GM21515 (cell line): Measurements from ENCODE around the gene CCBE1.

Experiments
- ATAC-seq: cut with Tn5 transposase; IDR thresholded peaks from one replicate; pipeline ENCODE4 v1.9.1; 2021; ENCODE audit not compliant: unreplicated experiment

Gene CCBE1

DNA sequence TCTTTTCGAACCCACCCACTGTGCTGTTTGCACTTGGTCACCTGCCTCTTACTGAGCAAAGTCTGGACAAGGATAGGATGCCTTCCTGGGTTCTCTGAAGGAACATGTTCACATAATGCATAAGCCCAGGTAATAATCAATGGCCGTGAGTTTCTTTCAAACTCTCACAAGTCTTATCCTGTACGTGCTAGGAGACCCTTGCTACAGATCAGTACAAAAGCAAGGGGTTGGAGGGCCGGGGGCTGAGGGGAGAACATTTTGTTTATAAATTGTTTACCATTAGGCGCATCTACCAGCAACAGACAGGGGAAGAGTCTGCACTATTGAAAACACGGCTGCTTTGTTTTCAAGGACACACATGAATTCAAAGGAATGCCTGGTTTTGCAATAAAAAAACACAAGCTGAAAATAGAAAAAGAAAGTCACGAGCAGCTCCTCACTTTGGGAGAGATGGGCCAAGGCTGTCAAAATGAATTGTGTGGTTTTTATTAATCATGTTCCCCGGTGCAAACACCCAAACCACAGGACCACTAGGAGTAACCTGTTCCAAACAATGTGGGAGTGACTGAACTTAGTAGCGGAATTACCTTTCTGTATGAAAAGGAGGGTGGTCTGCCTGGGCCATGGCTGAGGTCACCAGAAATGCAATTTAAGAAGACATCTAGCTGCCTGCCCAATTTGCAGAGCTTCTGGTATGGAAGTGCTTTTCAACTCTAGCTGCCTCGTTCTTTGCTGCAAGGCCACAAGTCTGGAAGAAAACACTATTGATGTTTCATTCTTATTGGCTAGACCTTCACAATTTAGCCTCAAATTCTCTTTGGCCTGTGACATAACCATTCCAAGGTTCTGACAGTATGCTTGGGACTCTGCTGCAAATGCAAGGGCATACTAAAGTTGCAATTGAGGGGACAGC is 73.5 kb downstream of the CCBE1 start:
- no peak for ATAC-seq

DNA sequence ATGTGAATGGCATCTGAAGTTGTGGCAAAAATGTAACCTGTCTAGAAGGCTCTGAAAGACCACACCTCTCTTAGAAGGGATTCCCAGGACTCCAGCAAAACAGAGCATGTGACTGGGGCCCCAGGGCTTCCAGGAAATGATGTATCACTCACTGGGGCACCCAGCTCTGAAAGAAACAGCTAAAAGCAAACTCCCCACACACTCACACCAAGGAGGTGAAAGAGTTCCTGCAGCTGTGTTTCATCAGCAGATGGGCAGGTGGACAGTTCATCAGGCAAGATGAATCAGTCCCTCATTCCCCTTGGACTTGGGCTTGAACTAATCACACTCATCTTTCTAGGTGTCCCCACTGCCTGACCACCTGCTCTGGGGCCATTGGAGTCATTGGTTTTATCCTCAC is 76.2 kb downstream of the CCBE1 start:
- no peak for ATAC-seq

DNA sequence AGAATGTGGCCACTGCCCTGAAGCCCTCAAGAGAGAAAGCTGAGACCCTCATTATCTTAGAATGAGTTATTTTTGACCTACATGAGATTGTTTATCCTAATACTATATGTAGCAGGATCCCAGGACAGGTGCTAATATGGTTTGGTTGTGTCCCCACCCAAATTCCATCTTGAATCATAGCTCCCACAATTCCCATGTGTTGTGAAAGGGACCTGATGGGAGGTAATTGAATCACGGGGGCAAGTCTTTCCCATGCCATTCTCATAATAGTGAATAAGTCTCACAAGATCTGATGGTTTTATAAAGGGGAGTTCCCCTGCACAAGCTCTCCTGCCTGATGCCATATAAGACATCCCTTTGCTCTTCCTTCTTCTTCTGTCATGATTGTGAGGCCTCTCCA is 76.8 kb downstream of the CCBE1 start:
- no peak for ATAC-seq

DNA sequence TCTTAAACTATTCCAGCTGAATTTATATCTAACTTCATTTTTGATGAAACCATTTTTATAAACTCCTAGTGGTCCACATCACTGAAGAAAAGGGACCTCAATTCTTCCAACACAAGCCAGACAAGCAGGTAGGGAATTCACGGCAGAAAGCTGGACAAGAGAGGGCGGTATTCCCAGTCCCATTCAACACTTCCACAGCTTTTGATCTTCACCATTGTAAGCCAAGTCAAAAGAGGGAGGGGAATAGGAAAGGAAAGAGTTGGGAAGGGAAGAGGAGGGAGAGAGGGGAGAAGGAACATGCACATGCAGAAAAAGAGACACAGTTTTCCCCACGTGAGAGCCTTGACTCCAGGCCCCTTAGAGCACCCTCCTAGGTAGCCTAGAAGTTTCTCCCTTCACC is 77.4 kb downstream of the CCBE1 start:
- no peak for ATAC-seq

DNA sequence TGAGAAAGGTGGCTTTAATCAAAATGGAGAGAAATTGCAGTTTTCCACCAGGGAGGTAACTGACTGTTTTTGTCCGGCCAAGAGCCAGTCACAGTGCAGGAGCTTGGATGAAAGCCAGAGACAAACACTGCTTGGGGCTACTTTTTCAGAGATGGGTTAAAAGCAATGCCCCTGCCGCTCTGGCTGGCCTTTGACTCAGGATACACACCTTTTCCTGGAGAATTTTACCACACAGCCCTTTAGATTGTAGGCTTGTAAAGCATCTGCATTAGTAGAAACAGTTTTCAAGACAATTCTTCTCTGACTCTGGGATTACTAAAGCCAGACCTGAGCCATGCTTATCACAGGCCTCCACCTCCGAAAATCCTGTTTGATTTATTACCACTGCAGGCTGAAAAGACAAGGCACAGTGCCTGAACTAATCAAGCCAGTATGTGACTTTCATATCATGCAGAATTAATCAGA is 79.7 kb downstream of the CCBE1 start:
- ATAC-seq: no peak

DNA sequence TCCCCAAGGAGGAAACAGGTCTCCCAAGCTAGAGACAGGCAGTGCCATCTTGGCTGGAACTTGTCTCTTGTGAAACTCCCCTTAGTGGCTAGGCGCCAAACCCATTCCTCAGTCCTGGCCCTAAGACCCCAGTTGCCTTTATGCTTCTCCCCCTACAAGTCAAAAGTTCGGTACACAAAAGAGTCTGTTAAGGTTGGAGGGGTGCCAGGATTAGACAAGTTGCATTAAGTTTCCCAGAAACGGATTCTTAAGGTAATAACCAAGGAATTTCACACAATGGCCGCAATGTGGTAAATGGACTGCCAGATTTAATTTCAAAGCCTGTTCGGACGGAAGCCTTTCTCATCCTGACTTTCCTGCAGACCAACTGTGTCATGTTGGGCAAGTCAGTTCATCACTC is 80.7 kb downstream of the CCBE1 start:
- no peak for ATAC-seq

DNA sequence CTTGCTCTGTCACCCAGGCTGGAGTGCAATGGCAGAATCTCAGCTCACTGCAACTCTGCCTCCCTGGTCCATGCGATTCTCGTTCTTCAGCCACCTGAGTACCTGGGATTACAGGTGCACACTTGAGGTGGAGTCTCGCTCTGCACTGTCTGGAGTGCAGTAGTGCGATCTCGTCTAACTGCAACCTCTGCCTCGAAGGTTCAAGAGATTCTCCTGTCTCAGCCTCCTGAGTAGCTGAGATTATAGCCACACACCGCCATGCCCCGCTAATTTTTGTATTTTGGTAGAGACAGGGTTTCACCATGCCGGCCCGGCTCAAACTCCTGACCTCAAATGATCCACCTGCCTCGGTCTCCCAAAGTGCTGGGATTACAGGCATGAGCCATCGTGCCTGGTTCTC is 83.3 kb downstream of the CCBE1 start:
- ATAC-seq: no peak

DNA sequence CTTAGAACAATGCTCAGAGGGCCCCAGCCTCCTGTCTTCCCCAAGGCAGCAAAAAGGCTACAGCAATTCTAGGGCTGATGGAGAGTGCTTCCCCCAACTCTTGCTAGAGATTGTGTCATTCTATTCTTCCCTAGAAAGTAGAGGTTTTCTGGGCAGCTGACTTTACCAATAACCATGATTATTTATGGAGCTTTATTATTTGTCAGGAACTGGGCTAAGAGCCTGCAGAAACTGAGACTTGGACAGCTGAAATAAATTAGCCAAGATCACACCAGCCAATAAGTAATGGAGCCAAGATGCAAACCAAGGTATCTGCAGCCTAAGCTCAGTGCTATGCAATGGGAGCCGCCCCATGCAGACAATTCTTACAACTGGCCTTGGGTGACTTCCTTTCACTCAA is 84.8 kb downstream of the CCBE1 start:
- ATAC-seq: no peak

DNA sequence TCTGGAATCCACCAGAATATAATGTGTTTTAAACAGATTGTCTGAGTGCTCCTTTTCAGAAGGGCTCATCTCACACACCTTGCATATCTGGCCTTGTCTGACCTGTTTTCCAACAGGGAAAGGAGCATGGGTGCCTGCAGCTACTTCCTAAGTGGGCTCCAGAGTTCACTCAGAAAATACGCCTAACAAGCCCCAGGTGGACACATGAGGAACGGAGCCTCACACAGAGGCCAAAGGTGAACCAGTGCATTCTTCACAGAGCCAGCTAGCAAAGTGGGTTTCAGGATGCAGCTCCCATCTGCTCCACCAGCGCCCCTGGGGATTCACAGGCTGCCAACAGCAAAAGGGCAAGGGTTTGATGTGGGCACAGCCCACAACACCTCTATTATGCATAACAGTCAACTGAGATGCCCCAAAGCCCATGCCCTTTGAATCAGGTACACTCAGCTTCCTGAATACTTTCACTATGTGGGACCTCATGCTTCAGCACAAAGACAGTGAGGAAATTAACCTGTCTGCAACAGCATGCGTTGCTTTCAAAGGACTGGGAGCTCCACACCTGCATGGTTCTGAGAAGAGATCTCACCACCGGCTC is 86.6 kb downstream of the CCBE1 start:
- no peak for ATAC-seq

DNA sequence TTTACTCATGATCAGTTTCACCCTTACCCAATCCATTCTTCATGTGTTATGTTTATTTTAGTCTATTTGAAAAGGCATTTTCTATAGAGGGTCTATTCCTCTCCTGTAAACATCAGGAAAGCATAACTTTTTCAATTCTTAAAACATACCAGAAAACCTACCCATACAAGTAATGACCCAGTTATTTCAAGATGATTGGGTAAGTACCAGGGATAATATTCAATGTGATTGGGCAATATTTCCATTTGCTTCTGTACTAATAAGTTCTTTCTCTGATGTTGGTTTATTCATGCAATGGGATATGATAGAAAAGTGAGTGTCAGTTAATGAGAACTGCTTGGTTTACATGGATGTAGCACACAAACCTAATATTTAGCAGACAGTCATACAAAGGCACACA is 87.6 kb downstream of the CCBE1 start:
- no peak for ATAC-seq

DNA sequence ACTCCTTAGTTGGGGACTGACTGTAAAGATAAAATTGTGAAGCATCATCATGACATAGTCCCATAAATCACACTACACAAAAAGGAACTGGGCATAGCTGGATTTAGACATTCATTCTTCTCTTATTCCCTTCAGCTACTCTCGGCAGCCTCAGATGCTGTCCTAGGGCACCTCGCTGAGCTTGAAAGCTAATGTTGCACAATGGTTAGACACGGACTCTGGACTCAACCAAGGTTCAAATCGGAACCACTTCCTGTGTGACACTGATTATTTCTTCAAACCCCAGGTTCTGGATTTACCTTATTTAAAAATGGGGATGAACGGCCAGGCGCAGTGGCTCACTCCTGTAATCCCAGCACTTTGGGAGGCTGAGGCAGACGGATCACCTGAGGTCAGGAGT is 89.8 kb downstream of the CCBE1 start:
- ATAC-seq: no peak

DNA sequence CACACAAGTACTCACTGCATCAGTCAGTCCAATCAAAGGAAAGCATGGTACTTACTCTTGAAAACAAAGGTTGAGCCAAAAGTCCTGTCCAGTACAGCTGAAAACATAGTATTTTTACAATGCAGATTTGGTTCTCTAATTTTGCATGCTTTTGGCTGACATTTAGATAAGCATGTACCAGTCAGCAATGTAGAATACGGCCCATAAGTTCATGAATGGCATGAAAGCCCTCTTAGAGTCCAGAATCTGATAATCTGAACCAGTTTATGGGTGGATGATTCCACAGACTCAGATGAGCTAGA is 90.2 kb downstream of the CCBE1 start:
- no peak for ATAC-seq

DNA sequence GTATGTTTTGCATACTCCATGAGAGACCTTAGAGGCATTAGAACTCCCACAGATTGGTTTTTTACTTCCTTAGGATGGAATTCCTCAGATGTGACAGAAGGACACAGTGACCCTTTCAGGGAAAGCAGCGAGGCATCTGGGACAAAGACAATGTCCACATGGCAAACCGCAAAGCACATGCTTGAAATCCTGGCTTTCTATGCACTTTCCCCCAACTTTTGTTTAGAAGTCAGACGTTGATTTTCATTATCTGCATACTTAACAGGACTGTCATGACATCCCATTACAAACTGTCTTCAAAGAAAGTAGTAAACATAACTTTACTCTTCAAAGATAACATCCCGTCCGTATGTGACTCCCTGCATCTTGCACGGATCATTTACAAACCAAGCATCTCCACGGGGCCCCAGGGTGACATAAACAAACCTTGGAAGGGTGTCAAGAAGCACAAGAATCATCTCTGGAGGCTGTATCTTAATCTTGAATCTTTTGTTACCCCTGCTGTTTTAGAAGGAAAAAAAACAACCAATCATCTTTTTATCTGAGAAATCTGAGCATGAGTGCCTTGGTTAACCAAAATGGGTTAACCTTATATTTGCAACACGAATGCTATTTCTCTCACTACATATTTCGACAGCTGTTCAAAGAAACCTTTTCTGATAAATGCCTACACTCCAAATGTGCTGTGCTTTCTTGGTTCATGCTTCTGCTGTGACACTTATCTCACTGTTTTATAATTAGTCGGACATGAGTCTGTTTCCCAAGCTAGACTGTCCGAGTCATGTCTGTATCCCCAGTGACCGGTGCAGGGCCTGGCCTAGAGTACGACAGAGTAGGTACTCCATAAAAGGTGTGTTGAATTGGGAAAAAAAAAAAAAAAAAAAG is 90.8 kb downstream of the CCBE1 start:
- no peak for ATAC-seq

DNA sequence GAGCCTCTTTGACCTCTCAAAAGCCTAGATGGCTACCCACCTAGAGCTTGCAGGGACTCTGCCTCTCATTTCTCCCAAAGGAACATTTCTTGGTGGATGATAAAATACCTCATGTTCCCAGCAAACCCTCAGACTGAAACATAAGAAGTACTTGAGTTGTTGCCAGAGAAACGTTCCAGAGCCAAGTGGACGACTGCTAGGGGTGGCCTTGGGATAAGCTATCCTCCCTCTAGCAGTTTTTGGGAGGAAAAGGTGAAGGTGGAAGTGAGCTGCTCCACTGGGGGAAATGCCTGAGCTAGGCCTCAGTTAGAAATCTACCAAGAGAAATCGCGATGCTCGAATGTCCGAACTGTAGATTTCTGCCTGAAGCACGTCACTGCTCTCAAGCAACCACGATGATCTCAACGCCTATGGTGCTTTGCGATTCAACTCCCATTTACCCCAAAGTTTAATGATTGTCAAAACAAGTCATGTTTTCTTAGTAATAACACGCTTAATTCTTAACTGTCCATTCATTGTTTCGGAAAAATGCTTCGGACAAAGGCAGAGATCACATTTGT is 91.5 kb downstream of the CCBE1 start:
- ATAC-seq: no peak

DNA sequence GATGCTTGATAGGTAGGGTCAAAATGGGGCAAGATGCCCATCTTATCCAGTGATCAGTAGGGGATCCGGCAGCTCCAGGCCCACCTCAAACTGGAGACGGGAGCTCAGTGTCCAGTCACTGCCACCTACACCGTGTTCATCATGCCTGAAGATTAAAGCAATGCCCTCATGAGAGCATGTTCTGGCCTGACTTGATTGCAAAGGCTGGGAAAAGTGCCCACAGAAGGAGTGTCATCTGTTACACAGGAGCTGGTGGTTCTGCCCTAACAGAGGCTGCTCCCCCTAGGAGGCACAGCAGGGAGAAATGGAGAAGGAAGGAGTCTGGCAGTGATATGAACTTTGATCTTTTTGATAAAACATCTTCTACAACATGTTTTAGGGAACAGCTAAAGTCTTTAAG is 92.3 kb downstream of the CCBE1 start:
- ATAC-seq: no peak

DNA sequence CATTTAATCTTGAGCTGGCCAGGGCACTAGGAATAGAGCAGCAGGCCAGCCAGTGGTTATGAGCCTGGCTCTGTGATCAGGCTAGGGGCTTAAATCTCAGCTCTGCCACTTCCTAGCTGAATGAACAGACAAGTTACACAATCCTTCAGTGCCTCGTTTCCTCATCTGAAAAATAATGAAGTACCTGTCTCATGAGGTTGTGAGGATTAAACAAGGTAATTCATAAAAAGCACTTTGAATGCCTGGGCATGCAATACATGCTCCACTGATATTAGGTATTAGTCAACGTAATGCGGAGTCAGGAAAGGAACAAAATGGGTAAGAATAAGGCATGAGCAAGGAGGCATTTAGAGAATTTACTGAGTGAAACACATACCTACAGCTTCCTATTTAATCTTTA is 100.2 kb downstream of the CCBE1 start:
- ATAC-seq: no peak

DNA sequence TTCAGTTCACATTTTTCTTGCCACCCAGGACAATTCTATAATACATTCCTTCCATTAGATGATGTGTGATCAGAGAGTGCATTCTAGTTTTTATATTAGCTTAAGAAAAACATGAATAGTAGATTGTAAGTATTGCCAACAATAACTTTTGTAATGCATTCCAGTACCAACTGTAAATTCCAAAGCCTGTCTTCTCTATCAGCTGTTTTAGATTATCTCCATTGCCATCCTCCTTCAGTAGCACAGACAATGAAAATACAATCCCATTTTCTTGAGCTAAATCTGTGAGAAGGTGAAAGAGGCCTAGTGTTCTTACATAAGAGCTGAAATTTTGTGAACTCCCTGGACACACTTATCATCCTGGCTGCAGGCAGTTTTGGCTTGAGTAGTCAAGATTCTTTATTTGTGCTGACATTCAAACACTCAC is 103.9 kb downstream of the CCBE1 start:
- no peak for ATAC-seq

DNA sequence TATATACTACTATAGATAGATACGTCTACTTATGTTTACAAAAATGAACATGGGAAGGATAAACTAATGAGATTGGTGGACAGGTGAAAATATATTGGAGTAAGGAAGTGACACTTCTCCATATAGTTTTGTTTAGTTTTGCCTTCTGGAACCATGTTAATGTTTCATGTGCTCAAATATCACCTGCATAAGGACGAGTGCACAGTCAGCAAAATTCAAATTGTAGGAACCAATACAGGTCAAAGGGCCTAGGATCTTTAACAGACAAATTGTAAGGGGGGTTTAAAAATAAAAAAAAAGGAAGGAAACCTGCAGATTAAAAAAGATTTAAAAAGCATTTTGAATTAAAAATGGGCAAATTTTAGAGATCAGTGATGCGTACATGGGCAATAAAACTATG is 104.6 kb downstream of the CCBE1 start:
- no peak for ATAC-seq

DNA sequence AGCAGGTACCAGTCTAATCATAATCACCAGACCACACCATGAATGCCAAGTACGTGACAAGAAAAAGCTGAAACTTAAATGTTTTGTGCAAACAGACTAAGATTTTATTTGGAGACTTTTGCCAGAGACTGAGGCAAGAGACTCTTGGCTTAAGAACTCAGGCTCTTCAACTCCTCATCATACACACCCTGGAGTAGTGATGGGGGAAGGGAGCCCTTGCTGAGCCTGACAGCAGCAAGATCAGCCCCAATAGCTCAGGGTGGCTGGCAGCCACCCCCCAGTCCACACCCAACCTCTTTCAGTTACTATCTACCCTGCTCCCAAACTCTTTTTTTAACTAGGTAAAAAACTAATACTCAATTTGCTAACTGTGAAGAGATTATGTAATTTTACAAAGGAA is 114.8 kb downstream of the CCBE1 start:
- ATAC-seq: no peak

DNA sequence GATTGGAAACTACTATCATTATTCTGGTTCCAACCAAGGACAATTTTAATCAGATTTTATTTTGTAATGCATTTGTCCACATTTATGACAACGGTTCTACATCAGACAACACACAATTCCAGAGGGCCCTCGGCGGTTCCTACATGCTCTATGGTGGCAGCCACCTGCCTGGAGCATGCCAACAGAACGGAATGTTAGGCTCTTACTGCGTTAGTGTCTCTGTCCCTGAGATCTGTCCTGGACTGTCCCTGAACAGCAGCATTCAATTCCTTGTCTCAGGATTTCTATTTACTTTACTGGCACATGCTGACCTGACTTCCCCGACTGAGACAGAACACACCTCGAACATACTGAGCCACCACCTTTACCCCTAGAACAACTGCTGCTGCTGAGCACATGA is 117.7 kb downstream of the CCBE1 start:
- no peak for ATAC-seq

DNA sequence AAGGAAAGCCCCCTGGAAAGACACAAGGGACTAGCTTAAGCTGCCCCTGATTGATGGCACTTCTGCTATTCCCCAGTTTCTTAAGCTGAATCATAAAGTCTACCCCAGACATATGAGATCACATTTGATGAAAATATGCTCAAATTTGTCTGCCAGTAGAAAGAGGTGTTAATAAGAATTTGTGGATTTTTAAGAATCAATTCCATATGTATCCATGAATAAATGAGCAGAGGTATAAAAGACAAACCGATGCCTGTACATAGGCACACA is 119.9 kb downstream of the CCBE1 start:
- no peak for ATAC-seq
